ENCODE results near the gene DEFB113.

DEFB113 gene

DNA sequence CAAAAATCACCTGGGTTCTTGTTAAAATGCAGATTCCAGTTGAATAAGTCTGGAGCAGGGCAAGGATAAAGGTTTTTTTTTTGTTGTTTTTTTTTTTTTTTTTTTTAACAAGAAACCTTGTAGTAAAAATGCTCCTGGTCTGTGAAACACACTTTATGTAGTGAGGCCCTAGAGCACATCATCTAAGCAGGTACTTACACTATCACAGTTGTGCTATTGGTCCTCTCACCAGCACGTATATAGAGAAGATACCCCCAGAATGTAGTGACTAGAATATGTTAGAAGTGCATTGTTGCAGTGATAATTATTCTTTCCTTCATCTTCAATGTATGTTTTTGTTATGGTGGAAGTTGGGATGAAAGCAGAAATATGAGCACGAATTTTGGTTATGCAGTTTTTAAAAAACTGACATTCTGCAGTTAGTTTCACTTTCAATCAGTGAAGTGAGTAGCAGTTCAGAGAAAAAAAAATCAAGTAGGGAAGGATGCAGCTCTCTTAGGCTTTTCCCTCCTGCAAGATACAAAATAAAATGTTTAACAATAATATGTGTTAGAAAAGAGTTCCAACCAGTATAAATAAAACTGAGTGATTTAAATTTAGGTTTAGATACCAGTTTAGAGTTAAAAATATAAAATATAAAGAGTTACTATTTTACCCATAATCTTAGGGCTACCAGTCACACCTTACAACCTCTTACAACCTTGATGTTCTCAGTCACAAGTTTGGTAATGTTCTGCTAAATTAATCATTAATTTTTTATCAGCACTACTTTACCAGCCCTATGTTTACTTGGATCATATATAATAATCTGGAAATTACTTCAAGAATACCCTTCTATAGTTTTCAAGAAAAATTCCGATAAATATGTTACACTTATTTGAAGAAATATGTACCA, 9.2 kb upstream of the DEFB113 start:
- DNase-seq (ENCODE audit: insufficient read length, low spot score) (no peak), FAIRE-seq (no peak)
- TF ChIP-seq POU2F2 (IDR thresholded peaks at IDR 0.05; ENCODE audit: low read depth, low read length) (no peak), POLR2AphosphoS5 (IDR thresholded peaks at IDR 0.05; ENCODE audit: low read depth, low read length) (no peak), PAX5 (IDR thresholded peaks at IDR 0.05; ENCODE audit: insufficient read depth, low read length, severe bottlenecking) (no peak), POLR2A (IDR thresholded peaks at IDR 0.05; ENCODE audit: low read depth, low read length) (no peak), SPI1 (IDR thresholded peaks at IDR 0.05; ENCODE audit: low read depth, low read length) (no peak), TAF1 (IDR thresholded peaks at IDR 0.05; ENCODE audit: low read depth, low read length) (no peak)

- FAIRE-seq, result no peak
- TF ChIP-seq POU2F2 (IDR thresholded peaks at IDR 0.05; ENCODE audit: low read depth, low read length), result no peak
- TF ChIP-seq PAX5 (IDR thresholded peaks at IDR 0.05; ENCODE audit: insufficient read depth, low read length, severe bottlenecking), result no peak
- no peak for TF ChIP-seq POLR2A (IDR thresholded peaks at IDR 0.05; ENCODE audit: low read depth, low read length)
- TF ChIP-seq SPI1 (IDR thresholded peaks at IDR 0.05; ENCODE audit: low read depth, low read length), result no peak
- no peak for TF ChIP-seq POLR2AphosphoS5 (IDR thresholded peaks at IDR 0.05; ENCODE audit: low read depth, low read length)
- no peak for TF ChIP-seq TAF1 (IDR thresholded peaks at IDR 0.05; ENCODE audit: low read depth, low read length)
- DNase-seq (ENCODE audit: insufficient read length, low spot score), result no peak
Observed at GRCh38 chr6:49966823-49967222, 2.6 kb downstream of the DEFB113 start.

GRCh38 chr6:49966334-49966733, 3.1 kb downstream of the DEFB113 start:
- no peak for FAIRE-seq
- TF ChIP-seq POLR2A (IDR thresholded peaks at IDR 0.05; ENCODE audit: low read depth, low read length) (no peak), PAX5 (IDR thresholded peaks at IDR 0.05; ENCODE audit: insufficient read depth, low read length, severe bottlenecking) (no peak), TAF1 (IDR thresholded peaks at IDR 0.05; ENCODE audit: low read depth, low read length) (no peak), POU2F2 (IDR thresholded peaks at IDR 0.05; ENCODE audit: low read depth, low read length) (no peak), POLR2AphosphoS5 (IDR thresholded peaks at IDR 0.05; ENCODE audit: low read depth, low read length) (no peak), SPI1 (IDR thresholded peaks at IDR 0.05; ENCODE audit: low read depth, low read length) (no peak)
- DNase-seq (ENCODE audit: insufficient read length, low spot score), result no peak

DNA sequence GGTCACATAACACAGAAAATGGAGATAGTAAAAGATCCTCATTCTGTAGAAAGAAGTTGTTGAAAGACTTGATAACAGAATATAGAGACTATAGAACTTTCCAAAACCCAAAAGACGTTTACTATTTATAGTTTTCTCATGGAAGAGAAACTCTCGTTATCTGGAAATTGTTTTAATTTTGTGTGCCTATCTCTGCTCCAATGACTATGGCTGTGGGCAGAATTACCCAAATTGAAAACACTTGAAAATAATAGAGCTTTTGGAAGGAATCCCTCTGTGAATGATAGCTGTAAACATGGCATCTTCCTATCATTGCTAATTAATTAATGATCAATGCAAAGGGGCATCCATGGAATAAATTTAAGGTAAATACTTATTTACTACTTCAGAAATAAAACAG, 5.4 kb downstream of the DEFB113 start, which contains the start of gene DEFB114:
Gene DEFB114, minus strand, starts transcription at position 101 of the 400 bp plus-strand sequence. Its CDS starts 59 bp downstream, at position 42.
- FAIRE-seq (no peak), DNase-seq (ENCODE audit: insufficient read length, low spot score) (no peak)
- TF ChIP-seq POLR2A (IDR thresholded peaks at IDR 0.05; ENCODE audit: low read depth, low read length), result no peak
- no peak for TF ChIP-seq TAF1 (IDR thresholded peaks at IDR 0.05; ENCODE audit: low read depth, low read length)
- no peak for TF ChIP-seq POLR2AphosphoS5 (IDR thresholded peaks at IDR 0.05; ENCODE audit: low read depth, low read length)
- TF ChIP-seq PAX5 (IDR thresholded peaks at IDR 0.05; ENCODE audit: insufficient read depth, low read length, severe bottlenecking), result no peak
- no peak for TF ChIP-seq POU2F2 (IDR thresholded peaks at IDR 0.05; ENCODE audit: low read depth, low read length)
- no peak for TF ChIP-seq SPI1 (IDR thresholded peaks at IDR 0.05; ENCODE audit: low read depth, low read length)

DNA sequence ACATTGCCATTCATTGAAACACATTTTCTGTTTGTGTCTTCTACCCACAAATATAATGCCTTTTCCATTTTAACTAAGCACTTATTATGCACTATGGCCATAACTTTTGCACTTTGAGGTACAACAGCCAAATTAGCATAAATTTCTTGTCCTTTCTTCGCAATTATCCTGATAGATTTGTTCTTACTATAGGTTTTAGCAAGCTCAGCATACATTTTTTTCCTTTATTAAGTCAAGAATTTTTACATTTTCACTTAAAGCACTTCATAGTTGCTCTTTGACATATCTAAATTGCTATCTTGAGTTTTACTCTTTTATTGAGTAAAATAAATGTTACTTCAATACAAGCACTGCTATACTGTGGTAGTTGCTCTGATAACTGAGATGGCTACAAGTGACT, 11.2 kb downstream of the DEFB113 start:
- DNase-seq (ENCODE audit: insufficient read length, low spot score) (no peak), FAIRE-seq (no peak)
- TF ChIP-seq POLR2AphosphoS5 (IDR thresholded peaks at IDR 0.05; ENCODE audit: low read depth, low read length) (no peak), TAF1 (IDR thresholded peaks at IDR 0.05; ENCODE audit: low read depth, low read length) (no peak), POLR2A (IDR thresholded peaks at IDR 0.05; ENCODE audit: low read depth, low read length) (no peak), SPI1 (IDR thresholded peaks at IDR 0.05; ENCODE audit: low read depth, low read length) (no peak), POU2F2 (IDR thresholded peaks at IDR 0.05; ENCODE audit: low read depth, low read length) (no peak), PAX5 (IDR thresholded peaks at IDR 0.05; ENCODE audit: insufficient read depth, low read length, severe bottlenecking) (no peak)

DNA sequence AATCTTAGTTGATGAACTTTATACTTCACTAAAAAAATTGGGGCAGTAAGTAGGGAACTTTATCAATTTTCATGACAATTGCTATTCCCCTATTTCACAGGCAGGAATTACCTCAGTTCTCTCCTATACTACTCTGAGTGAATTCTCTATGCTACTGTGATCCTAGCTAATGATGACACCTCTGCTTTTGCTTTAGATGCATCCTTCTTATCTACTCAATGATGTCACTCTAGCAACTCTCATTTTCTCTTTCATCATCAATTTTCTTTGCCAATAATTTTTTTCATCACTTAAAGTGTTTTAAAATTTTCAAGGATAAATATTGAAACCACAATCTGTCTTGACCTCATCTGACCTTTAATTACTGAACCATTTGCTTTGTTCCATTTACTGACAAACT, 13.6 kb downstream of the DEFB113 start:
- DNase-seq (ENCODE audit: insufficient read length, low spot score) (no peak), FAIRE-seq (no peak)
- no peak for TF ChIP-seq PAX5 (IDR thresholded peaks at IDR 0.05; ENCODE audit: insufficient read depth, low read length, severe bottlenecking)

DNA sequence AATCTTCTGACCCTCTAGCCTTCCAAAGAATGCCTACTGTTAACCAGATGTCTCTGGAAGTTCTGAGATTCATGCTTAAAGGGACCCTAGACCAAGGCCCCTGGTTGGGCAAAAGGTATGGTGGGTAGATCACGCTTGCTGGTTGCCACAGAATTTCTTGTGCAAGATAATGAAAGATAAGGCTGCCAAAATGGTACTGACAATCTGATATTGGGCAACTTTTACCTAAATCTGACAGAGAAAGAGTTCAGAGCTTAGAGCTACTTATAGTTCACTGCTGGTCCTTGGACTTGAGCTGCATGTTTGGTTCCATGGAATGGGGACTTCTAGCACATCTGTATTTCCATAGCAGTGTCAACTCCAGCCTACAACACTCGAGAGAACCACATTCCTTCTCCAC, 17.5 kb downstream of the DEFB113 start:
- FAIRE-seq, result no peak
- no peak for DNase-seq (ENCODE audit: insufficient read length, low spot score)
- no peak for TF ChIP-seq TAF1 (IDR thresholded peaks at IDR 0.05; ENCODE audit: low read depth, low read length)
- TF ChIP-seq SPI1 (IDR thresholded peaks at IDR 0.05; ENCODE audit: low read depth, low read length), result no peak
- TF ChIP-seq POU2F2 (IDR thresholded peaks at IDR 0.05; ENCODE audit: low read depth, low read length), result no peak
- TF ChIP-seq POLR2AphosphoS5 (IDR thresholded peaks at IDR 0.05; ENCODE audit: low read depth, low read length), result no peak
- TF ChIP-seq PAX5 (IDR thresholded peaks at IDR 0.05; ENCODE audit: insufficient read depth, low read length, severe bottlenecking), result no peak
- TF ChIP-seq POLR2A (IDR thresholded peaks at IDR 0.05; ENCODE audit: low read depth, low read length), result no peak

DNA sequence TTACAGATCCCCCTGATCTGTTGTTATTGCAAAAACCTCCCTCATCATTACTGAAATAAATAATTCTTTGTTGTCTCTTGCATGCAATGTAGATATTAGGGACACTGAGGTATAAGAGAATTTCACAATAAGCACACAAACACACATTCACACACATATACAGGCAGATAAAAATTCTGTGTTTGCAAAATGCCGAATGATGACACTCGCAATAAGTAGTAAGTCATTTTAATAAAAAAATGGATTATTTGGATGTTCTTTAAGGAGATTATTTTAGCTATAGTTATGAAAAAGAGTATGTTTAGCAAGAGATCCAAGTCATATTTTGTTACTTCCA, 19.0 kb downstream of the DEFB113 start:
- TF ChIP-seq POLR2A (IDR thresholded peaks at IDR 0.05; ENCODE audit: low read depth, low read length) (no peak), POLR2AphosphoS5 (IDR thresholded peaks at IDR 0.05; ENCODE audit: low read depth, low read length) (no peak), TAF1 (IDR thresholded peaks at IDR 0.05; ENCODE audit: low read depth, low read length) (no peak), SPI1 (IDR thresholded peaks at IDR 0.05; ENCODE audit: low read depth, low read length) (no peak), PAX5 (IDR thresholded peaks at IDR 0.05; ENCODE audit: insufficient read depth, low read length, severe bottlenecking) (no peak), POU2F2 (IDR thresholded peaks at IDR 0.05; ENCODE audit: low read depth, low read length) (no peak)
- no peak for FAIRE-seq
- DNase-seq (ENCODE audit: insufficient read length, low spot score), result no peak

GRCh38 chr6:49949062-49949461, 20.4 kb downstream of the DEFB113 start:
- DNase-seq (ENCODE audit: insufficient read length, low spot score), result no peak
- TF ChIP-seq POU2F2 (IDR thresholded peaks at IDR 0.05; ENCODE audit: low read depth, low read length) (no peak), SPI1 (IDR thresholded peaks at IDR 0.05; ENCODE audit: low read depth, low read length) (no peak), POLR2A (IDR thresholded peaks at IDR 0.05; ENCODE audit: low read depth, low read length) (no peak), POLR2AphosphoS5 (IDR thresholded peaks at IDR 0.05; ENCODE audit: low read depth, low read length) (no peak), TAF1 (IDR thresholded peaks at IDR 0.05; ENCODE audit: low read depth, low read length) (no peak), PAX5 (IDR thresholded peaks at IDR 0.05; ENCODE audit: insufficient read depth, low read length, severe bottlenecking) (no peak)
- FAIRE-seq, result no peak

Data from GM12891 (cell line).